Suppressor macrophage treated with lipopolysaccharide for 1 hour (primary cell): ENCODE data around the gene RAB36.
A peak's percentile ranks its signal among the peaks of the same experiment; 100 is the strongest.

Experiments
- DNase-seq, 3 donors: peaks; one replicate each; pipeline ENCODE4 v3.0.0-alpha.2; 2020 to 2022

RAB36 gene

GRCh38 chr22:23210428-23211170 lies 65.3 kb downstream of the RAB36 start:
- no peak for DNase-seq

DNA sequence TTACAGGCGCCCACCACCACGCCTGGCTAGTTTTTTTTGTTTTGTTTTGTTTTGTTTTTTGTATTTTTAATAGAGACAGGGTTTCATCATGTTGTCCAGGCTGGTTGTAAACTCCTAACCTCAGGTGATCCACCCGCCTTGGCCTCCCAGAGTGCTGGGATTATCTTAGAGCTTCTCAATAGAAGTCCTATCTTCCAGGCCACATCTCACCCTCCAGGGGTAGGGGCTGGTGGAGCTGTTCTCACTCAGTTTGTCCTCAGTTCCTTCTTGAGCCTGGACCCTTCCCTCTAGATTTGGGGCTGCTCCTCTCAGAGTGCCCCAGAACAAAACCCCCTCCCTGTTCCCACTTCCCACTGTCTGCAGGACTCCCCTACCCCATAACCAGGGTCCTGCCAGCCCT lies 66.3 kb downstream of the RAB36 start:
- no peak for DNase-seq

GRCh38 chr22:23212061-23213021 lies 67.1 kb downstream of the RAB36 start:
- DNase-seq = no peak

GRCh38 chr22:23213022-23213555 lies 67.8 kb downstream of the RAB36 start:
- DNase-seq = no peak

- DNase-seq = peak in 2 of 3 donors; percentile 15 to 34
Measured at GRCh38 chr22:23213581-23214334, 68.5 kb downstream of the RAB36 start.
